Kidney epithelial cell (primary cell): ENCODE measurements around the gene TACC2. TPM values are rescaled to one million over a fixed set of nuclear protein-coding genes. Genes with fewer than 3 reads are reported as not detected.

Experiments
- DNase-seq: peaks from one replicate; pipeline ENCODE4 v3.0.0-alpha.2; 2010; ENCODE audit warnings: low read depth
- H3K27me3 ChIP-seq: 2 replicates; pipeline ENCODE4 v1.6.0; 2011; ENCODE audit warnings: low read length; ENCODE audit not compliant: control insufficient read depth, insufficient read depth
- H3K36me3 ChIP-seq: 2 replicates; pipeline ENCODE4 v1.5.1; 2011; ENCODE audit warnings: low read length; ENCODE audit not compliant: control insufficient read depth, insufficient read depth
- H3K4me3 ChIP-seq: 2 replicates; pipeline ENCODE4 v1.5.1; 2011; ENCODE audit warnings: low read depth, mild to moderate bottlenecking, control low read depth, low read length
- CTCF ChIP-seq: IDR thresholded peaks from 2 replicates; pipeline ENCODE4 v1.5.1; 2011; ENCODE audit warnings: mild to moderate bottlenecking, moderate library complexity, low read length, control low read depth, inconsistent platforms; ENCODE audit not compliant: insufficient read depth, poor library complexity, severe bottlenecking
- total RNA-seq: library from RNA; depleted of rRNA; stranded (reverse); fragments of >200 nt; gene quantifications from 2 replicates; pipeline ENCODE4 v1.2.3, GENCODE V29; 2015

Gene TACC2
- total RNA-seq, 1 donor from 2014 or later = 26.9 TPM

GRCh38 chr10:122255509-122256301 is 266.7 kb downstream of the TACC2 start:
- DNase-seq = no peak
- Histone ChIP-seq H3K4me3 (no peak overlapping the region), H3K36me3 (no peaks in the 10 kb centered on the region), H3K27me3 (no peaks in the 10 kb centered on the region)
- TF ChIP-seq CTCF = no peak

- no peaks in the 10 kb centered on the region for H3K36me3 ChIP-seq
- DNase-seq = no peak
- H3K4me3 ChIP-seq = no peak overlapping the region
- no peaks in the 10 kb centered on the region for H3K27me3 ChIP-seq
- TF ChIP-seq CTCF = no peak
Measured at GRCh38 chr10:122257041-122257440, 268.1 kb downstream of the TACC2 start.

GRCh38 chr10:122258136-122259074 is 269.4 kb downstream of the TACC2 start:
- peak; percentile 10 for DNase-seq
- H3K36me3 ChIP-seq = no peaks in the 10 kb centered on the region
- no peaks in the 10 kb centered on the region for H3K27me3 ChIP-seq
- H3K4me3 ChIP-seq = no peak overlapping the region
- TF ChIP-seq CTCF = no peak

GRCh38 chr10:122259075-122259466 is 270.1 kb downstream of the TACC2 start:
- no peak for TF ChIP-seq CTCF
- H3K27me3 ChIP-seq = no peaks in the 10 kb centered on the region
- H3K36me3 ChIP-seq = no peaks in the 10 kb centered on the region
- DNase-seq = no peak
- no peak overlapping the region for H3K4me3 ChIP-seq

GRCh38 chr10:122261584-122261983 is 272.6 kb downstream of the TACC2 start:
- H3K27me3 ChIP-seq = no peaks in the 10 kb centered on the region

More at GRCh38 chr10:122261584-122261983, 272.6 kb downstream of the TACC2 start:
- no peak for TF ChIP-seq CTCF
- H3K4me3 ChIP-seq = no peak overlapping the region
- no peaks in the 10 kb centered on the region for H3K36me3 ChIP-seq
- DNase-seq = no peak
